ENCODE data around the gene STX12.
"Not testable (repeated sequence)": the region's sequence is repeated elsewhere in the genome, so short reads cannot be mapped to it uniquely, and the experiment has no call there.

The STX12 gene

DNA sequence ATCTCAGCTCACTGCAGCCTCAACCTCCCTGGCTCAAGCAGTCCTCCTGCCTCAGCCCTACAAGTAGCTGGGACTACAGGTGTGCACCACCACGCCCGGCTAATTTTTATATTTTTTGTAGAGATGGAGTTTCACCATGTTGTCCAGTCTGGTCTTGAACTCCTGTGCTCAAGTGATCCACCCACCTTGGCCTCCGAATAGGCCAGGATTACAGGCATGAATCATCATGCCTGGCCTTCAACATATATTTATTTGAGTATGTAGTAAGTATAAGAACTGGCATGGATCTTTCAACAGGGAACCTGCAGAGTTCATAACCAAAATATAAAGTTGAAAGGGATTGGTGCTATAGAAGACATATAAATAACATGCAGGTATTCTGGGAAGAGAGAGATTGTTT lies 2.3 kb downstream of the STX12 start:
- not testable (repeated sequence) for DNase-seq (ENCODE audit: low read depth in 2 of 2)

DNA sequence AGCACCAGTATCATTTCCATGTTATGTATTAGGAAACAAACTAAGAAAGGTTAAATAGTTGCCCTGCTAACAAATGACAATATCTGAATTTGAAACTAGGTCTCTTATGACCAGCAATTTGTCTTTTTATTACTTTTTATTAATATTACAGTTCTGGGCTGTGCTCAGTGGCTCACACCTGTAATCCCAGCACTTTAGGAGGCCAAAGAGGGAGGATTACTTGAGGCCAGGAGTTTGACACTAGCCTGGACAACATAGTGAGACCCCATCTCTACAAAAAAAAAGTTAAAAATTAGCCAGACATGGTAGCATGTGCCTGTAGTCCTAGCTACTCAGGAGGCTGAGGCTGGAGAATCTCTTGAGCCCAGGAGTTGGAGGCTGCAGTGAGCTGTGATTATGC lies 3.3 kb downstream of the STX12 start:
- DNase-seq (ENCODE audit: low read depth in 2 of 2), result not testable (repeated sequence)

DNA sequence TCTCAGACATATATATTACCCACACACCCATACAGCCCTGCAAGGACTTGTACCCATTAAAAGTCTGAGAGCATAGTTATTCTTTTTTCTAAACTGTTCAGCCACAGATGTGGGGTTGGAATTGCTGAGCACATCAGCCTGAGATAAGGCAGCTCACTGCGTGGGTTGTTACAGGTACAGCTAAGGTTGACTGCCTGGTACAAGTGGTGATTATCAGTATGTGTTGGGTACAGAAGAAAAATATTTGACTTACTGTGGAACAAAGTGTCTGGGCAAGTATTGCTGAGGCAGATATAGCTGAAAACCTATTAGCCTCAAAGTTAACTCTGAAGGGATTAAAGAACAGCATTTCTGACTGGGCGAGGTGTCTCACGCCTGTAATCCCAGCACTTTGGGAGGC lies 5.0 kb downstream of the STX12 start:
- no peak for DNase-seq (ENCODE audit: low read depth in 2 of 2)

DNA sequence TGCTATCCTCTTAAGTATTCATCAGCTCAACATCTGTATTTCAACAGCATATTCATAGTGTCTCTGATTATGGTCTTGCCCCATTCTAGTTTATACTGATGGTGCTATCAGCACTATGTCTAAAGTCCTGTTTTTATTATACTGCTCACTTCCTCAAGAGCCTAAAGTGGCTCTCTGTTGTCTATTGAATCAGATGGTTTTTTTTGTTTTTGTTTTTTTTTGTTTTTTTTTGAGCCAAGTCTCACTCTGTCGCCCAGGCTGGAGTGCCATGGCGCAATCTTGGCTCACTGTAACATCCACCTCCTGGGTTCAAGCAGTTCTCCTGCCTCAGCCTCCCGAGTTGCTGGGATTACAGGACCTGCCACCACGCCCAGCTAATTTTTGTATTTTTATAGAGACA lies 6.1 kb downstream of the STX12 start:
- DNase-seq (ENCODE audit: low read depth in 2 of 2), result no peak

DNA sequence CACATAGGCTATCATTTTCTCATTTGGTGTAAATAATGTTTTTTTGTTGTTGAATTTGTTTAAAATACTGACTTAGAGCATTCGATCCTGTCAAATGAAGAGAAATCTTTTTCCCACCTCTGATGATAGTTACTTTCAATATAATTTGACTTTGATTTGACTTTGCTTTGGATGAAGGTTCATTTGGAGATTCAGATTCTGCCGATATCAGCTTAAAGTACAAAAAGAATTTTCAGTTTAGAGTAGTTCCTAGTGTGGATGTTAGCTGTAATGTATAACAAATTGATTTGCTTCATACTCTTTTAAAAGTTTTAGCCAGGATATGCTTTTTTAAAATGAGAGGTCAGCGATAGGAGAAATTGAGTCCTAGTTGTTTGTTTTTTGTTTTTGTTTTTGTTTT lies 9.9 kb downstream of the STX12 start:
- no peak for DNase-seq (ENCODE audit: low read depth in 2 of 2)

DNA sequence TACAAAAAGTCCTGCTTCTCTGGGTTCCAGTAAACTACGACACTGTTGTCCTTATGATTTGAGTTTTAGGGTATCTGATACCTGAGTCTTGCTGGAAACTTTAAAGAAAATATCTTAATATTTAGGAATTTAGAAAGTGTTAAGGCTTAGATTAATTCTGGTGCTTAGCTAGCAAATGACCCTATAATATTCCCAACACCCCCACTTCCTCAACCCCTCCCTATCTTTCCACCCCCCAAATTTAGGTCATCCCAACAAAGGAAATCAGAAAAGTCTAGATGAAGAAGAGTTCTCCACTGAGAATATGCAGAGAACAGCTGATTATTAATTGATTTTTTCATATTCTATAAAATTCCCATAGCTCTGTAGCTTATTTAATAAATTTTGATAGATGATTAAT lies 11.7 kb downstream of the STX12 start:
- no peak for DNase-seq (ENCODE audit: low read depth in 2 of 2)

DNA sequence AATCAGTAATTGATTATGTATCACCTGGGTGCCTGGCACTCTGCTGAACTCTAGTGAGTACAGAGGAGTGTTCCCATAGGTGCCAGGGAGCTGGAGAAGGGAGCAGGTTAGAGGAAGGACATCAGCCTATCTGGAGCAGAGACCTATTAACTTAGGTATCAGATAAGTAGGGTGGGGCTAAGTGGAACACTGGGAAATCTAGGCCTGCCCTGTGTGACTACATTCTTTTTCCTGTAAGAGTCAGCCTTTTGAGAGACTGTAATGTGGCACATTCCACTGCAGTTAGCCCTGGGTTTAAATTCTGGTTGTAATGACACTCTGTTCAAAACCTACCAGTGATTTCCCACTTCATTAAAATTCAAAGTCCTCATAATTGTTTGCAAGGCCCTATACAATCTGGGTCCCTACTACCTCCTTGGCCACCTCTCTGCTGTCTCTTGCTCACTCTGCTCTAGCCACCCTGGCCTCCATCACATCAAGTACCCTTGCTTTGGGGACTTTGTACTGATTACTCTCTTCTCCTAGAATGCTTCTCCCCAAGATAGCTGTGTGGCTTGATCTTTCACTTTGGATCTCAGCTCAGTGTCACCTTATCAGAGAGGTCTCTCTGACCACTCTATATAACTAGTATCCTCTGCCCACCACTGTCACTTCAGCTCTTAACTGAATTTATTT lies 12.9 kb downstream of the STX12 start:
- no peak for DNase-seq (ENCODE audit: low read depth in 2 of 2)

DNA sequence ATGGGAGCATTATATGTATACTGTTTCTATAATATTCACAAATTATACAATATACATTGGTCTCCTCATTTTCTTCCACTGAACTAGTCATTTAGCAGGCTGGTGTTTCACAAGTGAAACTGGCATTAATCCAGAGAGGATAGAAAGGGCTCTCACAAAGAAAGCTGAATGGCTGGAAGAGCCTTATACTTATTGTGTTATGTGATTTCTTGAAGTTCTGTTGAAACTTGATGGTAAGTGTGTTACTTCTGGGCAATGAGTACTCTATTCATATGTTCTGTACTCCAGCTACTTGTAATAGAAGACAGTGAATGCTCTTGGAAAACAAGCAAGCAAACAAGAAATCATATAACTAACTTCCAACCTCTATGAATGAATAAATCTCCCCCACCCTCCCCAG lies 14.9 kb downstream of the STX12 start:
- no peak for DNase-seq (ENCODE audit: low read depth in 2 of 2)

DNA sequence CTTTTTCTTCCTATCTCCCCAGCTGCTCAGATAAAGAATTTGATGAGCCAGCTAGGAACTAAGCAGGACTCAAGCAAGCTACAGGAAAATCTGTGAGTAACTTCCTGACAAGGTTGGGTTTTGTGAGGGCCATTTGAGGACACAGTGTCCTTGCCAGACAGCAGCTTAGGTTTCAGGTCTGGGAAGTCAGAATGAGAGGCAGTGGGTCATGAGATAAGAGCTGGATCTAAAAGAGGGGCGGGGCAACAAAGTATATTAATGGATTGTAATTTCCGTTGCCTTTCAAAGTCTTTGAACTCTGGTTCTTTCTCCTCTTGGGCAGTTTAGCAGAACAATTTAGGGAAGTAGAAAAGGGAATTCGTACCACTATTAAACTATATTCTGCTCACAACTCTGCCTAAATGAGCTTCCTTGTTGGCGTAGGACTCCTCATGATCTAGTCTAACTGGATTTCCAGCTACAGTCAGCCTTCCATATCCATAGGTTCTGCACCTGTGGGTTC lies 16.6 kb downstream of the STX12 start:
- DNase-seq (ENCODE audit: low read depth in 2 of 2), result no peak

DNA sequence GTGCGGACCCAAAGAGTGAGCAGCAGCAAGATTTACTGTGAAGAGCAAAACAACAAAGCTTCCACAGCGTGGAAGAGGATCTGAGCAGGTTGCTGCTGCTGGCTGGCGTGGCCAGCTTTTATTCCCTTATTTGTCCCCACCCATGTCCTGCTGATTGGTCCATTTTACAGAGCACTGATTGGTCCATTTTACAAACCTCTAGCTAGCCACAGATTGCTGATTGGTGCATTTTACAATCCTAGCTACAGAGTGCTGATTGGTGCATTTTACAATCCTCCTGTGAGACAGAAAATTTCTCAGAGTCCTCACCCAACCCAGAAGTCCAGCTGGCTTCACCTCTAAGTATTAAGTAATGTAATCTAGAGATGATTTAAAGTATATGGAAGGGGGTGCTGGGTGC lies 17.3 kb downstream of the STX12 start:
- not testable (repeated sequence) for DNase-seq (ENCODE audit: low read depth in 2 of 2)

DNA sequence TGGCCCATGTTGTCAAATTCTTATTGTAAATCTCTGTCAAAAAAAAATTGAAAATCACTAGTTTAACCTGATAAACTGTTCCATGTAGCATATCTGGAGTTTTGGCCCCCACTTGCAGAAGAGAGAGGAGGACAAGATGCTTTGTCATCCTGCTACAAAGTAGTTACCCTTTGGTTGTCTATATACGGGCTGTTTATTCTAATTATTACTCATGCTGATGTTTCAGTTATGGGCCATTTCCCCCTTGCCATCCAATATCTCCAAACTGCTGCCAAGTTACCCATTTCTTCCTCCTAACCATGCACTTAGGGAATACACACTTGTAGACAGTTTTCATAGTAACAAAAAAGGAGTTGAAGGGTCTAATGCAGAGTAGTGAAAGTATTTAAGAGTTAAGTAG lies 22.6 kb downstream of the STX12 start:
- DNase-seq (ENCODE audit: low read depth in 2 of 2), result no peak

DNA sequence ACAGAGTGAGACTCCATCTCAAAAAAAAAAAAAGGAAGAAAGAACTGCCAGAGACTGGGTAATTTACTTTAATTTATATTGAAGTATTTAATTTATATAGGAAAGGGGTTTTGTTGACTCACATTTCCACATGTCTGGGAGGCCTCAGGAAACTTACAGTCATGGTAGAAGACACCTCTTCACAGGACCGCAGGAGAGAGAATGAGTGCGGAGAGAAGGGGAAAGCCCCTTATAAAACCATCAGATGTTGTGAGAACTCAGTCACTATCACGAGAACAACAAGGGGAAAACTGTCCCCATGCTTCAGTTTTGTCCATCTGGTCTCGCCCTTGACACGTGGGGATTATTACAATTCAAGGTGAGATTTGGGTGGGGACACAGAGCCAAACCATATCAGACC lies 31.8 kb downstream of the STX12 start:
- DNase-seq (ENCODE audit: low read depth in 2 of 2), result no peak

DNA sequence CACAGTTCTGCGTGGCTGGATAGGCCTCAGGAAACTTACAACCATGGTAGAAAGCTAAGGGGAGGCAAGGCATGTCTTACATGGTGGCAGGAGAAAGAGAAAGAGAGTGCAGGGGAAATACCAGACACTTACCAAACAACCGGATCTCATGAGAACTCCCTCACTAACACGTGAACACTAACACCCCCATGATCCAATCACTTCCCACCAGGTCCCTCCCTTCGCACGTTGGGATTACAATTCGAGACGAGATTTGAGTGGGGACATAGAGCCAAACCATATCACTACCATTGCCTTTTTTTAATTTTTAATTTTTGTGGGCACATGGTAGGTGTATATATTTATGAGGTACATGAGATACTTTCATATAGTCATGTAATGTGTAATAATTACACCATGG lies 33.7 kb downstream of the STX12 start:
- no peak for DNase-seq (ENCODE audit: low read depth in 2 of 2)

DNA sequence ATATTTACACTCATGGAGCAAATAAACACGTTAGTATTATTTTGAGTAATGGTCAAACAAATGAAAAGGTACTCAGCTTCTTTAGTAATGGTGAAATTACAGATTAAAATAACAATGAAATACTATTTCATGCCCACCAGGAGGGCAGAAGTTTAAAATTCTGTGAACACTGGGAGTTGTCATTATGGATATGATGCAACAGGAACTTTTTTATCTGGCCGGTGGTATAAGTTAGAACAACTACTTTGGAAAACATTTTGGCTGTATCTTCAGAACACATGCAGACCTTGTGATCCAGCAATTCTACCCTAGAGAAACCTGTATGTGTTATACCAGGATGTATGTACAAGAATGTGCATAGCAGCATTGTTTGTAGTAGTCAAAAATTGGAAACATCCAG lies 34.4 kb downstream of the STX12 start:
- no peak for DNase-seq (ENCODE audit: low read depth in 2 of 2)

DNA sequence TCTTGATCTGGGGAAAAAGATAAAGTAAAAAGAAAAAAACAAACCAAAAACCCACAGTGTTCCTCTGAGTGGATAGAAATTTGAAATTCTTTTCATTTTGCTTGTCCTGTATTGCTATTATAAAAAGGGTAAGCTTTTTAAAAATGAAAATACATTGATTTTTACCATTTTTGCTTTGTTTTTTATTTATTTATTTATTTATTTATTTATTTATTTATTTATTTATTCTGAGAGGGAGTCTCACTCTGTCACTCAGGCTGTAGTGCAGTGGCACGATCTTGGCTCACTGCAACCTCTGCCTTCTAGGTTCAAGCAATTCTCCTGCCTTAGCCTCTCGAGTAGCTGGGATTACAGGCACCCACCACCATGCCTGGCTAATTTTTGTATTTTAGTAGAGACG lies 35.1 kb downstream of the STX12 start:
- DNase-seq (ENCODE audit: low read depth in 2 of 2), result not testable (repeated sequence)

DNA sequence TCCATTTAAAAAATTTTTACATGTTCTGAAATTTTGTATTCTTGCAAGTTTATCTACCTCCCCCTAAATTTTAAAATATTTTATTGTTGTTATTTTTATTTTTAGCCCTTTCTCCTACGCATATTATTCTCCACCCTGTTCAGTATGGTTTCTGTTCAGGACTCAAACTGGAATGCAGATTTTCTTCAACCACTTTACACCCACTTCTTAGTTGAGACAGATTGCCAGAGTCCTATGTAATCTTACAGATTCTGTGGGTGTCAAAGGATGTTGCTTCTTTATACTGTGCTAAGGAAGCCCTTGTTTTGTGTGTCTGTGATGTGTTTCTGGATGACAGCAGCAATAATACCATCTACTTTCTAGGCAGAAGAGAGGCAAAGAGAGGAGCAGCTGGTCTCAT lies 36.9 kb downstream of the STX12 start:
- DNase-seq (ENCODE audit: low read depth in 2 of 2), result no peak

DNA sequence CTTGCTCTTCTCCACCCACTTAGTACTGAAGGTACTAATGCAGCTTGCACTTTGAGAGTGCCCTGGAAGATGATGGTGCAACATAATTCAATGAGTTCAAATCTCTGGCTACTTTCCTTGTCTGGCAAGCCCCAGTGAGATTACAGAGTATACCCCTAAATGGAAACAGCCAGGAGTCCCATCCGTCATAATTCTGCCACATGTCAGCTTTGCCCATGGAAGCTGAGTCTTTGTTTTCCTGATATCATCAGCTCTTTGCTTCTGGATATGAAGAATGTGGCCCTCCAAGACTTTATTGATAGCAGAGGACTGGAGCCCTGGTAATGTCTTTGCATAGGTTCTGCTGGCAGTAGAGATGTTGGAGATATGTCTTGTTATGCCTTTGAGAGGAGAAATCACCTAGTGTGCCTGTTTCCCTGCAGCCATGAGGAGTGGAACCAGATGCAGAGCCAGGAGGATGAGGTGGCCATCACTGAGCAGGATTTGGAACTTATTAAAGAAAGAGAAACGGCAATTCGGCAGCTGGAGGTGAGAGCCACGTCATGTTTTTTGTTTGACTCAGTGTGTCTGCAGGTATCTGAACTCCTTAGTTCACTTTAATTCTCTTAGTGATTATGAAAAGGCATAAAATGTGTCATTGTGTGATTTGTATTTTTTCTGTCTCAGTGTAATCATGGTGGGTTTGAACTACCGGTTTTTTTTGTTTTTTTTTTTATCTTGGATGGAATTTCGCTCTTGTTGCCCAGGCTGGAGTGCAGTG lies 38.9 kb downstream of the STX12 start:
- no peak for DNase-seq (ENCODE audit: low read depth in 2 of 2)

DNA sequence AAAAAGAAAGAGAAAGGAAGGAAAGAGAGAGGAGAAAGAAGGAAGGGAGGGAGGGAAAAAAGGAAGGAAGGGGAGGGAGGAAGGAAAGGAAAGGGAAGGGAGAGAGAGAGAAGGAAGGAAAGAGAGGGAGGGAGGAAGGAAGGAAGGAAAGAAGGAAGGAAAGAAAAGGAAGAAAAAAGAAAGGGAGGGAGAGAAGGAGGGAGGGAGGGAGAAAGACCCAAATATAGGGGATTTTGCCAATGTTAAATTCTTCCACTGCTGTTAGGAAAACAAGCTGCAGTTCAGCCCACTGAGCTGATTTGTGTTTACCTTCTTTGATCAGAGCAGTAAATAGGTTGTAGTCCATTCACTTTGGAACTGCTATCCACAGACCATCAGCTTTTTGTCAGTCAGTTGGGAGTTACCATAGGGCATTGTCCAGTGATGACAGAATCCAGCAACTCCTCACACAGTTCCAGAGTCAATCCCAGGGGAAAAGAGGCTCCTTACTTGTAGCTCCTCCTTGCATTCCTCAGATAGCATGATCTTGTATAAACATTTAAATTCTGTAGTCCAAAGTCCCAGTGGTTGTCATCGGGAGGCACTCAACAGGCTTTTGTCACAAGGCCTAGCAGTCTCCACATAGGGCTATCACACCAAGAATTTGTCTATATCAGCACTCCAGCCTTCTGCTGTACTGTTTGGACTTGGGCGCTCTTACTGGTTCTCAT lies 44.1 kb downstream of the STX12 start:
- no peak for DNase-seq (ENCODE audit: low read depth in 2 of 2)

DNA sequence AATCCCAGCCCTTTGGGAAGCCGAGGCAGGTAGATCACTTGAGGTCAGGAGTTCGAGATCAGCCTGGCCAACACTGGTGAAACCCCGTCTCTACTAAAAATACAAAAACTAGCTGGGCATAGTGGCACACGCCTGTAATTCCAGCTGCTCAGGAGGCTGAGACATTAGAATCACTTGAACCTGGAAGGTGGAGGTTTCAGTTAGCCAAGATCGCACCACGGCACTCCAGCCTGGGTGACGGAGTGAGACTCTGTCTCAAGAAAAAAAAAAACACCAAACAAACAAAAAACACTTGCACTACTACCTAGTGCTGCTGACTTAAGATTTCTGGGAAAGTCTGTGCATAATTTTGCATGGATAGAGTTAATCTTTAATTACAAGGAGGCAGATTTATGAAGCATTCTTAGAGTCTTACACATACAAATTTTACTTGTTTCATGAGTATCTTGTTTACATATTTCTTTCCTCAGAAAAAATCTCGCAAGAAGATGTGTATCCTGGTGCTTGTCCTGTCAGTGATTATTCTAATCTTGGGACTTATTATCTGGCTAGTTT lies 48.8 kb downstream of the STX12 start:
- DNase-seq (ENCODE audit: low read depth in 2 of 2), result no peak

DNA sequence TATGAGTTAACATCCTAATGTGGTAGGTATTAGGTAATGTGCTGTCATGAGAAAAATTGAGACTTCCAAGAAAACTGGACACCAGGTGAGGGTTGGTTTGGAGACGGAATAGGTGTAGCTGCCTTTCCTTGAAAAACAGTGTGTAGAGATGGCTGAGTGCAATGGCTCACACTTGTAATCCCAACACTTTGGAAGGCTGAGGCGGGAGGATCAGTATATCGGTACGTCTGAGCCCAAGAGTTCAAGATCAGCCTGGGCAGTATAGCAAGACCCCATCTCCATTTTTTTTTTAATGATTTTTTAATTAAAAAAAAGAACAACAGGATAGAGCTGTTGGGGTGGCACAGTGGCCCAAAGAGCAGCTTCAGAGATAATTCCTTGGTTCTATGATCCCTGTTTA lies 50.8 kb downstream of the STX12 start:
- DNase-seq (ENCODE audit: low read depth in 2 of 2), result no peak

DNA sequence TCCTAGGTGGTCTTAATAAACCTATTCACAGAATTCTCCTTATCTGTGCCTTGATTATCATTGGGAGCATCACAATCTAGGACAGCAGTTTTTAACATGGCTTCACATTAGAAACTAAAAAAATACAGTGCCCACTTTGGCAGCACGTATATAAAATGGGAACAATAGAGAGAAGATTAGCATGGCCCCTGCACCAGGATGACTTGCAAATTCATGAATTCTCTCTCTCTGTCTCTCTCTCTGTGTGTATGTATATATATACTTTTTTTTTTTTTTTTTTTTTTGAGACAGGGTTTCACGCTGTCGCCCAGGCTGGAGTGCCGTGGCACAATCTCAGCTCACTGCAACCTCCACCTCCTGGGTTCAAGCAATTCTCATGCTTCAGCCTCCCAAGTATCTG lies 51.4 kb downstream of the STX12 start:
- no peak for DNase-seq (ENCODE audit: low read depth in 2 of 2)

DNA sequence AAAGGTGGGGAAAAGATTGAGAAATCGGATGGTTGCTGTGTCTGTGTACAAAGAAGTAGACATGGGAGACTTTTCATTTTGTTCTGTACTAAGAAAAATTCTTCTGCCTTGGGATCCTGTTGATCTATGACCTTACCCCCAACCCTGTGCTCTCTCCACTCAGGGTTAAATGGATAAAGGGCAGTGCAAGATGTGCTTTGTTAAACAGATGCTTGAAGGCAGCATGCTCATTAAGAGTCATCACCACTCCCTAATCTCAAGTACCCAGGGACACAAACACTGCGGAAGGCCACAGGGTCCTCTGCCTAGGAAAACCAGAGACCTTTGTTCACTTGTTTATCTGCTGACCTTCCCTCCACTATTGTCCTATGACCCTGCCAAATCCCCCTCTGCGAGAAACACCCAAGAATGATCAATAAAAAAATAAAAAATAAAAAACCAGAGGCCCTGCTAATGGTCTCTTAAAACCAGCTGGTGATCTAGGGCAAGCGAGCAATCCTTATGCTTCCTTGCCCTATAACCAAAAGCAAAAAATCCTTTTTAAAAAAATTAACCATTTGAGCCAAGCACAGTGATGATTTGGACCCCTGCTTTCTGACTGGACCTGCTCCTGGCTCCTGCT lies 56.4 kb downstream of the STX12 start:
- not testable (repeated sequence) for DNase-seq (ENCODE audit: low read depth in 2 of 2)
